Adipose tissue (tissue), 3 donors: ENCODE data around the gene SMIM28. TPM values are rescaled to one million over a fixed set of nuclear protein-coding genes. Genes with fewer than 3 reads are reported as not detected.
"Not testable (repeated sequence)": the region's sequence is repeated elsewhere in the genome, so short reads cannot be mapped to it uniquely, and the experiment has no call there.

Experiments used
- H3K27ac ChIP-seq: one replicate; pipeline ENCODE4 v1.5.1; 2013; ENCODE audit warnings: low read depth, low read length
- WGBS, 3 donors: extraction: QIAGEN DNeasy Blood & Tissue Kit; methylation state at CpG; one replicate each; pipeline ENCODE4 v1.1.7; 2013; 5-methylcytosine and 5-hydroxymethylcytosine counted together
- polyA plus RNA-seq, 3 donors: library from polyadenylated mRNA; stranded (reverse); fragments of 200-250 nt; gene quantifications; one replicate each; pipeline ENCODE4 v1.2.3, GENCODE V29; 2013
- donor health status: healthy with polysubstance abuse.
- donor health status: Bipolar disorder and iron deficiency.
- donor health status: healthy.

SMIM28 gene
- polyA plus RNA-seq, 3 donors = not detected

- no peak overlapping the region for H3K27ac ChIP-seq
- WGBS, 3 donors = 94 to 98% (median 96%) methylated on average over 10 of the region's 10 CpGs
These were observed 43.9 kb downstream of the SMIM28 start for GRCh38 chr6:138421608-138422007.

GRCh38 chr6:138422861-138423260, 45.2 kb downstream of the SMIM28 start:
- no peak overlapping the region for H3K27ac ChIP-seq

DNA sequence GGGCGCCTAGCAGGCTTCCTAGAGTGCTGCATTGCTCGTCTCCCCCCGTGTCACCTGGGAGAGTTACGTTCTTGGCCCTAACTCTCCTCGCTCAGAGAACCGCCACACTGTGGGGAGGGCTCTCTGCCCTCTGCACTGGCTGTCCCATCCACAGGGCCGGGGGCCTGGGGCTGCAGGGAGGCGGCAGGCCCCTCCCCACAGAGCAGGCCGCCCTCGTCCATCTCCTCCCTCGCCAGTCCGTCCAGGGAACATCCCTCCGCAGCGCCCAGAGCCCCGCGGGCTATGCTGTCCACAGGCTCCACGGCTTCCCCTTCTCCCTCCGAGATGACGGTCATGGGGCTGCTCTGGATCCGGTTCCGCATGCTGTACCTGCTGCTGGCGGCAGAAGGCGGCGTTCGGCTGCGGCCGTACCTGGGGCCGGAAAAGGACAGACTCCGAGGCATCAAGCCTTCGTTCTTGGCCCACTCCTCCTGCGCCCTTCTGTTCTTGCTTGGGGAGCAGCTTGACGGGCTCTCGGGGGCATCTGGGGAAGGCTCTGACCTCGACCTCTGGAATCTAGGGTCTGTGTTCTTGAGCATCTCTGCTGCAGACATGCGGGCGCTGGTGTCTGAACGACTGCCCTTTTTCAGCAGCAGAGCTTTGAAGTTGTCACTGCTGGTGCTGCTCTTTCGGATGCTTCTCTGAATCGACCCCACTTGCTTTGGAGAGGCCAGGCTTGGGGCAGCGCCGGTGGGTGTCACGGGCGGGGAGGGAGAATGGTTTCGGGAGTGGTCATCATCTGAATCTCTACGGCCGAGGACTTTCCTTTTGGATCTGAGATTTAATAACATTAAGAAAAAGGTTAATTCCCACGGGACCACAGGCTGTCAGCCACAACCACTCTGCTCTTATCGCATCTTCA, 46.5 kb downstream of the SMIM28 start:
- 89 to 94% (median 94%) methylated on average over 38 to 48 of the region's 48 CpGs for WGBS, 3 donors

DNA sequence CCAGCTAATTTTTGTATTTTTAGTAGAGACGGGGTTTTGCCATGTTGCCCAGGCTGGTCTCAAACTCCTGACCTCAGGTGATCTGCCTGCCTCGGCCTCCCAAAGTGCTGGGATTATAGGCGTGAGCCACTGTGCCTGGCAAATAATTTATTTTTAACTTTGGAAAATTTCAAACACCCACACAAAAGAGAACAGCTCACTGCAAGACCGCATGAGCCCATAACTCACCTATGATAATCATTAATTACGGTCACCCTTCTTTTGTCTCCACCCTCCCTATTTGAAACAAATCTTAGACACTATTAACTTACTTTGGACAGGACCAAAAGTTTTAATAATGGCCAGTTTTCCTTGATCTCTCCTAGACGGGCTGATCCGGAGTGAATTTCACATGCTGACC, 47.6 kb downstream of the SMIM28 start:
- H3K27ac ChIP-seq = not testable (repeated sequence)
- 87 to 93% (median 89%) methylated on average over 7 of the region's 7 CpGs for WGBS, 3 donors

More for the DNA sequence above, 46.5 kb downstream of the SMIM28 start:
- no peak overlapping the region for H3K27ac ChIP-seq

DNA sequence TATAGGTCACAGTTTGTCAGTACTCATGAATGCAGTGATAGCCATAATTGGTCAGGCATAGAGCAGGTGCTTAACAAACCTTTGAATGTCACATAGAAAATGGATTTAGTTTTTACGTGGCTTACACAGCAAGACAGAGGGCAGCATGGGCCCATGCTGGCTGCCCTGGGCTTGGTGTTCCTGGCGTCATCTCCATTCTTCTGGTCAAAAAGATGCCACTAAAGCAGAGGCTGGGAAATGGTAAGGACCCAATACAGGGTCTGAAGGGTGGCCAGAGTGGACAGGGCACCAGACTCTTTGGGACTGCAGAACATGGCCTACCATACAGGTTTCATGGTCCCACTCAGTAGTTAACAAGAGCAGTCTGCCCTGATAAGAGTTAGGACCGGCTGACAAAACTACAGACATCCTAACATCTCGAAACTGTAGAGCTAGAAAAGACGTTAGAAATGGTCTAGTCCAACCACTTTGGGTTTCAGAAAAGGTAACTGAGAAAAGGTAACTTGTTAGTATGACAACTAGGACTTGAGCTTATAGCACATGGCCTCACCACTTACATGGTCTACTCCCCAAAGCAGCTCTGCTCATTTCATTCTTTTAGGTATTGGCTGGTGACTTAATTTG, 48.9 kb downstream of the SMIM28 start:
- H3K27ac ChIP-seq = no peak overlapping the region
- 76 to 91% (median 87%) methylated on average over 5 of the region's 5 CpGs for WGBS, 3 donors

- H3K27ac ChIP-seq = no peak overlapping the region
- WGBS, 3 donors = 83 to 91% (median 84%) methylated on average over 8 of the region's 8 CpGs
These were observed 50.0 kb downstream of the SMIM28 start for GRCh38 chr6:138427701-138428100.

DNA sequence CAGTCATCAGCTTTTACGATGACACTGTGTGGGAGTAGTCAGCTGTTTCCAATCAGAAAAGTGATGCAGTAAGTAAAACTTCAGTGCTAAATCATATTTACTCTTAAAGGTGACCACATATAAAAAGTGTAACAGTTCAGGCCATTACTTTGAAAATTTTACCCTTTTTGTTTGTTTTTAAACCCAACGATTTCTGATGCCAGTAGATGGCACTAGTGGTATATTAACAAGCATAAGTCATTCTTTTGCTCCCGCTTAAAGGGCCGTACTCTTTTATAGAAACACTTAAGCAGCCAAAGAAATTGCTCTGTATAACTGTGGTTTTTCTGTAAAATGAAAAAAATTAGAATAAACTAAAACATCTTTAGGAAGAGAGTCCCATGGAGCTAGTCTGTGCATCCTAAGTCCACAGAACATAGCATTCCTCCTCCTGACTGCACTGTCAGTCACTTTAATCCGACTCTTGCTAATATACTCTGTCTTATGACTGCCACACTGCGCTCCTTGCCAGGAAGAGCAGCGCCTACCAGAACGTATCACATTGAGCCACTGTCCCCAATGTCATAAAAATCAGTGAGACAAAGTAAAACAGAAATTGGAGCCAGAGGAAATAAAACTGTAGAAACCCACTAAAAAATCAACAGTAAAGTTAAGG, 51.4 kb downstream of the SMIM28 start:
- H3K27ac ChIP-seq = no peak overlapping the region
- 43 to 44% (median 43%) methylated on average over 8 of the region's 8 CpGs for WGBS, 3 donors

- no peak overlapping the region for H3K27ac ChIP-seq
- WGBS, 3 donors = 75 to 84% (median 81%) methylated on average over 12 of the region's 12 CpGs
These were observed 52.1 kb downstream of the SMIM28 start for GRCh38 chr6:138429761-138430160.

DNA sequence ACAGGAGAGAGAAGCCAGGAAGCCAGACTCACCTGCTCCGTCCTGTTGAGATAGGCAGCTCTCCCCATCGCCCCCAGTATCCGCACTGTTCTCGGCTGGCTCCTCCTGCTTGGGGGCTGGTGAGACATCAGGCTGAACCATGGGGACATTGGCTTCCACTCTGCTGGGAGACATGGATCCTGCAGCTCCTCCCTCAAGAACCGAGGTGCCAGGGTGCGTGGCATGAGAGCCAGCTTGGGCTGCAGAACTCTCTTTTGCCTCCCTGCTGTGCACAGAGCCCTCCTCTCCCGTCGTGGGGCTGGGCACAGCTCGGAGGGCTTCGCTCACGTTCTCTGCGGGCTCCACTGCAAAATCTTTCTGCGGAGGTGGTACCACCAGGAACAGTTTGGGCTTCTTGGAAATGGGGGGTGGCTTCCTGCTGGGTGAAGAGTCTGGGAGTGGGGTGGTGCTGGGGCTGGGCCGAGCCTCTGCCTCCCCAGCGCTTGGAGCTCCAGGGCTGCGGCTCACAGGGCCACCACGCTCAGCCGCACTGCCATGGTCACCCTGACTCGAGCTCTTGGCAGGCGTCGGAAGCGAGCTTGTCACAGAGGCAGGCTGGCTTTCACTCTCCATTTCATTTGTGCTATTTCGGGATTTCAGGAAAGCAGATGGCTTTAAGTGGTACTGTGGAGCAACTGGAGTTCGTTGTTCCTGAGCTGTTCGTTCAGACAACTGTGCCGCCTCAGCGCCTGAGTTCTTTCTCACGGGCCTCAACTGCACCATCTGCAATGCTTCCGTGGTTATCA, 52.8 kb downstream of the SMIM28 start:
- no peak overlapping the region for H3K27ac ChIP-seq
- WGBS, 3 donors = 87 to 94% (median 93%) methylated on average over 29 of the region's 29 CpGs

DNA sequence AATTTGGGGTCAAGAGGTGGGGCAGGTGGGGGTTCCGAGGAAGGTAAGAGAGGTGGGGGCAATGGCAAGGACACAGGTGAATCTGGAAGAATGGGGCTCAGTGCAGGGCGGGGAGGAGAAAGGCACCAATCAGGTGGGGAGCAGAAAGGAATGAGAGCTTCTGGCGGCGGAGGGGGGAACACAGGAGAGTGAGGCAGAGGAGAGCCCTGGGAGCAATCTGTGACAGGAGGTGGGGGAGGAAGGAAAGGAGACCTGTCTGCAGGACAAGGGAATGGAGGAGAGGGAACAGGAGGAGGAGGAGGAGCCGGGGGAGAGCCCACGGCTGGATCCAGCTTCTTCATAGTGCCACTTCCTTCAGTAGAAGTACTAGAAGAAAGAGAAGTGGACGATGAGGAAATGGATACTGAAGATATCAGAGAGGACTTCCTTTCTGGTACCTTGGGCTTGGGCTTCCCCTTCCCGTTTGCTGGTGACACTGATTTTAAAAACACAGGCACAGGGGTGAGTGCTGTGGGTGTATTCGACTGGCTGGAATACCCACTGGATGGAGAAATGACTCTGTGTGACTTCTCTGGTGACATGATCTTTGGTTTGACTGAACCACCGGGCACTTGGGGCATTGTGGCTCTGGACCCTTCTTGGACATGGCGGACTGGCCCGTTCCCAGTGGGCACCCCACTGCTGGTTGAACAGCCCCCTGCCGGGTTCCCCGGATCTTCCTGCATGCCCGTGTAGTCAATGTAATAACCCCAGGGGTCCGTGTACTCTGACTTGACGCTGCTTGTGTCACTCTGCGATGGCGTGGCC, 53.8 kb downstream of the SMIM28 start:
- WGBS, 3 donors = 76 to 88% (median 81%) methylated on average over 19 of the region's 19 CpGs
- no peak overlapping the region for H3K27ac ChIP-seq

DNA sequence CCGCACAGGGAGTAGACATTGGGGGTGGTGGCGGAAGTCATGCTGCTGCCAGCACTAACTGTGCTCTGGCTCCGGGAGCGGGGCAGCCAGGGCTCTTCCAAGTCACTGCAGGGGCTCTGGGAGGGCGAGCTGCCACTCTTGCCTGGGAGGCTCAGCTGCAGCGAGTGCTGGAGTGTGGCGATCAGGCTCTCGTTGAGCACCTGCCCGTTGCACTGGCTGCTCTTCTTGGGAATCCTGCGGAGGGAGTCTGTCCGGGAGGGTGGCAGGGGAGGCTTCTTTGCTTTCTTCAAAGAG, 54.3 kb downstream of the SMIM28 start:
- 94 to 96% (median 95%) methylated on average over 11 of the region's 11 CpGs for WGBS, 3 donors
- H3K27ac ChIP-seq = no peak overlapping the region

Other genes with a start within 250 kb of the SMIM28 start
- gene ARFGEF3, start 216.0 kb upstream of the SMIM28 start, polyA plus RNA-seq = 1 to 10 TPM in 2 of 3 donors, under 1 TPM in 1; 0.45 to 5.3 (median 1.2) TPM
- gene PBOV1, start 159.4 kb upstream of the SMIM28 start, polyA plus RNA-seq = not detected
- gene HEBP2, start 26.3 kb downstream of the SMIM28 start, polyA plus RNA-seq = 100 to 1,000 TPM in 1 of 3 donors, 10 to 100 TPM in 2; 29.8 to 273 (median 48.2) TPM
- gene NHSL1, start 121.6 kb downstream of the SMIM28 start, polyA plus RNA-seq = 1 to 10 TPM; 1.5 to 2.1 (median 1.9) TPM